Measurements from ENCODE around the gene CLDN15.

The CLDN15 gene

GRCh38 chr7:101197991-101198390 lies 39.6 kb downstream of the CLDN15 start:
- no peak for FAIRE-seq

DNA sequence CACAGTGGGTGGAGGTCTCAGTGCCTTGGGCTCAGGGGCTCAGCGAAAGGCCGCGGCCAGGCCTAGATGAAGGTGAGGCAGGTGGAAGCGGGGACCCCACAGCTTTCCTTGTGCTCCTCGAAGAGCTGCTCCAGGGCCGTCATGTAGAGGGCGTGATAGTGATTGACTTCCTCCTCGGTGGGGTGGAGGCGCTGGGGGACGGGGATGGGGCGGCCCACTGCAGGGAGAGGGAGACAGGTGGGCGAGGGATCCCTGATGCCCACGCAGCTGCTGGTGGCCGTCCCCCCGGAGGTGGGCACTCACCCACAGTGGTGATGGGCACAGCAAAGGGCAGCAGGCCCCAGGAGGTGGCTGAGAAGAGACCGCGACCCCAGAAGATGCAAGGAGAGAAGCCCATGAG lies 41.7 kb downstream of the CLDN15 start:
- no peak for FAIRE-seq

DNA sequence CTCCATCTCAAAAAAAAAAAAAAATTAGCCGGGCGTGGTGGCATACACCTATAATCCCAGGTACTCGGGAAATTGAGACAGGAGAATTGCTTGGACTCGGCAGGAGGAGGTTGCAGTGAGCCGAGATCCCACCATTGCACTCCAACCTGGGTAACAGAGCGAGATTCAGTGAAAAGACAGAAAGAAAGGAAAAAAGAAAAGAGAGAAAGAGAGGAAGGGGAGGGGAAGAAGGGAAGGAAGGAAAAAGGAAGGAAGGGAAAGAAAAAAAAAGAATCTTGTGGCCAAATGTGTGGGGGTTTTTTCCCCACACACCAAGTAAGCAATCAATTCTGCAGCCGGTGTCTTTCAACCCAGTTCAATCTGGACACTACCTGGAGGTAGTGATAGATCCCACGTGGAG lies 48.5 kb downstream of the CLDN15 start:
- FAIRE-seq = no peak

GRCh38 chr7:101186844-101187428 lies 50.7 kb downstream of the CLDN15 start:
- FAIRE-seq = no peak

- FAIRE-seq = no peak
Observed at GRCh38 chr7:101186194-101186593, 51.4 kb downstream of the CLDN15 start.

GRCh38 chr7:101185258-101185839 lies 52.3 kb downstream of the CLDN15 start:
- no peak for FAIRE-seq
